Kidney glomerular epithelial cell (primary cell): Measurements from ENCODE around the gene MPC1.

Source experiments
- DNase-seq: peaks from one replicate; lab custom pipeline; 2025; lab: John Stamatoyannopoulos, UW

MPC1 gene

GRCh38 chr6:166317261-166318212 is 65.2 kb downstream of the MPC1 start:
- no peak for DNase-seq

GRCh38 chr6:166315436-166315835 is 67.3 kb downstream of the MPC1 start:
- DNase-seq: no peak
